ENCODE measurements around the gene CD3D.

DNA sequence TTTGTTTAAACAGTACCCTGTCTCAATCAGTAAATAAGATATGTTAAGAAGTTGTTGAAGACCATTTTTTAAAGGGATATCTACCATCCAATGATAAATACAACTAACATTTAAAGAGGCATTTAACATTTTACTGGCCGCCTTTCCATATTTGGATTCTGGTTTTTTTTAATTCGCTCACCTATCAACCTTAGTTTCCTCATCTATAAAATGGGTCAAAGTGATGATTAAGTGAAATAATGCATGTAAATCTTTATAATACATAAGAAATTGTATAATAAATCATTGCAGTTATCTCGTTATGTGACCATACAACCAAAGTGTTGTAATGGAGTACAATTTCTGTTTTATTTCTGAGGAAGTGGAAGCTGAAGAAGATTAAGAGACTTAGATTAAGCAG lies 41.2 kb upstream of the CD3D start:
- TF ChIP-seq POLR2AphosphoS5 (IDR thresholded peaks at IDR 0.05; ENCODE audit: low read depth, low read length) (no peak), POLR2A (IDR thresholded peaks at IDR 0.05; ENCODE audit: low read depth, low read length) (no peak)
